HG02623 (cell line): ENCODE data around the gene DACH1.

Experiments used
- ATAC-seq: cut with Tn5 transposase; IDR thresholded peaks from one replicate; pipeline ENCODE4 v1.9.1; 2021; ENCODE audit warnings: moderate library complexity; ENCODE audit not compliant: unreplicated experiment

Gene DACH1

DNA sequence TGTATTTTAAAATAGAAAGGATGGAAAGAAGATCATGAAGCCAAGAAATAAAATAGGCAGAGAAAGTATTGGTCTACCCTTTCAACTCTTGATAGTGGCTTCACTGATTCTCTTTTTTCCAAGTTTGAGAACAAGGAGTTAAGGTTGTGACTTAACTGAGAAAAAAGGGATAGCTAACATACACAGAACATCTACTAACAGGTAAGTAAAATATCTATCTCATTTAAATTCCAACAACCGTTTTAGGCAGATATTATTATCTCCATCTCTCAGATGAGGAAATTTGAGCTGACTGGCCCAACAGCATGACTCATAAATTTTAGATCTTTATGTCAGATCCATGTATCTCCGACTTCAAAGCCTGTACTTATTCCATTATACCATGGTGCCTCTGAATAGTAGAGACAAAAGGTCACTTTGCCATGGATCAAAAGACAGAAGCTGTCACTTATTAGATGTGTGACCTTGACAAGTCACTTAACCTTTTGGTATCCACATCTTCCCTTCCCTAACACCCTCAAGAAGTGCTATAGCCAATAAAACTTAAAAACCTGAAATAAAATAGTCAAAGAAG is 152.1 kb downstream of the DACH1 start:
- no peak for ATAC-seq

GRCh38 chr13:71712988-71713653 is 153.9 kb downstream of the DACH1 start:
- ATAC-seq: no peak

GRCh38 chr13:71704656-71705055 is 162.3 kb downstream of the DACH1 start:
- ATAC-seq: no peak

GRCh38 chr13:71703138-71703537 is 163.9 kb downstream of the DACH1 start:
- ATAC-seq: no peak

DNA sequence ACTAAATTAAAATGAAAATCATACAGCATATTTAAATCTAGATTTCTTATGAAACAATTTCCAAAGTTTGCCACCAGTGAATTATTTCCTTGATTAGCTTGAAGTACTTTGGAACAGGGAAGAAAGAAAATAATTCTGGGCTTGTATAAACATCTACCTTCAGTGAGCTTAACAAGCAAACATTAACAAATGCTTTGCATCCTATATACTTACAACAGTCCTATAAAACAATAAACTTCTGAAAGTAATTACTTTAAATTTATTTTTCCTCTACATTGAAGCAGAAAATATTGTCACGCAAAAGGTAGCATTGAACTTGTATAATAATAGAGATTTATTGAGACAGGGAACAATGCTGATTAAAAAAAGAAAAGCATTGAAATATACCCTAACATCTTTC is 164.8 kb downstream of the DACH1 start:
- no peak for ATAC-seq

GRCh38 chr13:71701741-71702140 is 165.3 kb downstream of the DACH1 start:
- ATAC-seq: no peak

DNA sequence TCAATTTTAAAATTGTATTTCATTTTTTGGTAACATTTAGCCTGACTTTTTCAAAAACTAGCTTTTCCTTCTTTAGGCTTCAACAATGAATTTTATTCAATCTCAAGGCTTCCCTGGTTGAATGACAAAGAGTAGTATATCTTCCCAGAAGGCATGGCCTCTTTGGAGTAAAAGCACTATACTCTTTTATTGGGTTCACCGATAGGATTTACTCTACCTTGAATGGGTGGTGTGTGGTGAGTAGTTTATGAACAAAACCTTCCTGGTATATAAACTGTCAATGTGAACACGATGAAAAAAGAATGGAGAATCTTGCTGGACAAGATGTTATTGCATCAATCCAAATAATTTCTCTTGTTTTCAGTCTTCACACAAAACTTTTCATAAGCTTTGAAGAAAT is 167.7 kb downstream of the DACH1 start:
- no peak for ATAC-seq

DNA sequence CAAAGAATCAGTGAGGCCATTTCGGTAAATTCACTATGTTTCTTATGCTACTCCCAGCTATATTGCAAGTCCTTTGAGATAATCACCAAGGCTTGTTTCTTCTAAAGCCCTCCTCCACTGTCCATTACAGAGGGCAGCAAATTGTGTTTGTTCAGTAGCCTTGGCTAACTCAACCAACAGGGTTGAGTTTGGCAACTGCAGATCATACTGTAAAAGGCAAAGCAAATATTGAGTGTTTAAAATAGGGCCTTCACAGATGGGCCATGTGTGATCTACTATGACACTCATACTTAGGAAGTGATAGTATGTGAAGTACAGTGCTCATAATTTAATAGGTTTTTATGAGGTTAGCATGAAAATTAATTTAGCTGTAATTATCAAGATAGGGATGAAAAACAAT is 171.3 kb downstream of the DACH1 start:
- no peak for ATAC-seq

DNA sequence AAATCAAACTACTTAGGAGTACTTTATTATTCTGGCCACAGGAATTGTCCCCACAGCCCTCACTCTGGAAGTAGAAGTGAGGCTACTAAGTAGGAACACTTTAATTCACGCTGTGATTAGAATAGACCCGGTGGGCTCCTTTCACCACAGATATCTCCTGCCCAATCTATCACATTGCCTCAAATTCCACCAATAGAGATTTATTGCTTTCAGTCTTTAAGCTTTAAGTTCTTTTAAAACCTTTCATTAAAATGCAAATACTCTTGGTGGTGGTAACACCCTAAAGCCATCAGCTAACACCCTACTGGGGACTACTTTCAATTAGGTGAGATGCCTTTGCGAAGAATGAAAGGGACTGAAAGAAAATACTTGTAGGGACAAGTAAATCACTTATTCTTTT is 181.9 kb downstream of the DACH1 start:
- no peak for ATAC-seq

DNA sequence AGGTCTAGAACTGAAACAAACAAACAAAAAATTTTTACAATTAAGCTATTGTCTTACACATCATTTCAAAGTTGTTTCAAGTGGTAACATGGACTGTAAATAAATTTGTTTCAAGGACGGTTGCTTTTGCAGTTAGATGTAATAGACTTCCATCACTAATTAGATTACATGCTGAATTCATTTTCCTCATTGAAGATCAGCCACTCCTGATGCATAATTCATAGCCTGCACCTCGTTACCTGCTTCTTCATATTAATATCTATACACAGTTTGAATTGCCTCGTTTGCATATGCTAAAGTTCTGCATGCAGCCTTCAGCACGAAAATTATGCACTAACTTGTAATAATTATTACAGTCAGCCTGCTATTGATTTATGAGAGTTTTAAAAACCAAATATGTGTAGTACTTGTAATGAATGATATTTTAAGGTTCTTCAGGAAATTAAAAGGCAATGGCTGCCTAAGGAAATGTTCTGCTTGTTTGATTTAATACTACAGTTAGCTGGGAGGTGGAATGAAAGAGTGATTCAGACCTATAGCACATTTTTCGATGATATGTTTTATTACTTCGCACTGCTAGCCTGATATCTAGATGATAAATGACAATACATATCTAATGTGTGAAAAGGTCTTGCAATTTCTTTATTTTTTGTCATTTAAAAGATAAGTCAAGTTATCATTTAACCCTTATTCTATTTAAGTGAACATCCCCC is 184.9 kb downstream of the DACH1 start:
- no peak for ATAC-seq

- no peak for ATAC-seq
Measured at GRCh38 chr13:71677124-71677523, 189.9 kb downstream of the DACH1 start.

DNA sequence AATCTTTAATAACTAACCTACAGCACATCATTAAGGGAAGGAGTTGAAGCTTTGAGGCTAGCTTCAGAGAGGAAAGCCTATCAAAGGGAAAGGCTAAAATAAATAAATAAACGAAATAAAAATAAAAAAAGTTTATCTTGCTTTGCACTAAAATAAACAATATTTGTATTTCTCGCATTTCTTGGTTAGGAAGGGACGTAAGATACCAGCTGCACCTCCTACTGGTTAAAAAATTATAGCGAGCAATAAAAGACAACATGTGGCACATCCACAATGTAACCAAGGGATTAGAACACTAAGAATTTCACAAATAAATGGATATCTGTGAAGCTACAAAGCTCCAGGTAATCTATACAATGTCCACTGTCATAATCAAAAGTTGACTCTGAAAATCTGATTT is 194.5 kb downstream of the DACH1 start:
- no peak for ATAC-seq

- ATAC-seq: no peak
Measured at GRCh38 chr13:71663431-71663830, 203.6 kb downstream of the DACH1 start.

GRCh38 chr13:71661921-71662320 is 205.1 kb downstream of the DACH1 start:
- ATAC-seq: no peak

- no peak for ATAC-seq
Measured at GRCh38 chr13:71659404-71659803, 207.6 kb downstream of the DACH1 start.

GRCh38 chr13:71645467-71645866 is 221.5 kb downstream of the DACH1 start:
- ATAC-seq: no peak

GRCh38 chr13:71644579-71644978 is 222.4 kb downstream of the DACH1 start:
- no peak for ATAC-seq

GRCh38 chr13:71643448-71643860 is 223.6 kb downstream of the DACH1 start:
- ATAC-seq: no peak

GRCh38 chr13:71638751-71639150 is 228.3 kb downstream of the DACH1 start:
- ATAC-seq: no peak

GRCh38 chr13:71634602-71635443 is 232.2 kb downstream of the DACH1 start:
- no peak for ATAC-seq

GRCh38 chr13:71634182-71634581 is 232.8 kb downstream of the DACH1 start:
- no peak for ATAC-seq
